Liver (tissue), 9 donors: Measurements from ENCODE around the gene SLC12A9. TPM values are rescaled to one million over a fixed set of nuclear protein-coding genes. Genes with fewer than 3 reads are reported as not detected.
A peak's percentile ranks its signal among the peaks of the same experiment; 100 is the strongest.

Experiments used
- DNase-seq: peaks from one replicate; pipeline ENCODE4 v3.0.0-alpha.2; 2017; ENCODE audit warnings: low spot score
- H3K27ac ChIP-seq, 2 donors: one replicate each; pipeline ENCODE4 v1.7.0; 2013; ENCODE audit warnings: inconsistent platforms in 2 of 2, low read length in 2 of 2, control low read depth in 1 of 2, low read depth in 1 of 2, mild to moderate bottlenecking in 1 of 2
- H3K27me3 ChIP-seq, 4 donors: one replicate each; pipeline versions ENCODE4 v1.6.1 to v1.7.0; 2013; ENCODE audit warnings: low read length in 3 of 4, inconsistent platforms in 1 of 4, mild to moderate bottlenecking in 1 of 4, moderate library complexity in 1 of 4; ENCODE audit not compliant: control insufficient read depth in 4 of 4, insufficient read depth in 4 of 4
- H3K36me3 ChIP-seq, 4 donors: one replicate each; pipeline versions ENCODE4 v1.6.1 to v1.7.0; 2013; ENCODE audit warnings: low read length in 3 of 4, mild to moderate bottlenecking in 3 of 4, low read depth in 1 of 4, moderate library complexity in 1 of 4; ENCODE audit not compliant: control insufficient read depth in 4 of 4, insufficient read depth in 3 of 4
- H3K4me1 ChIP-seq, 4 donors: one replicate each; pipeline versions ENCODE4 v1.6.1 to v1.7.0; 2013; ENCODE audit warnings: low read length in 3 of 4, mild to moderate bottlenecking in 3 of 4, moderate library complexity in 1 of 4; ENCODE audit not compliant: control insufficient read depth in 4 of 4, insufficient read depth in 4 of 4
- H3K4me3 ChIP-seq, 3 donors: one replicate each; pipeline versions ENCODE4 v1.6.1 to v1.7.0; 2013; ENCODE audit warnings: low read length in 3 of 3, control low read depth in 1 of 3, low read depth in 1 of 3, mild to moderate bottlenecking in 1 of 3
- H3K9ac ChIP-seq, 2 donors: one replicate each; pipeline ENCODE4 v1.7.0; 2013; ENCODE audit warnings: low read length in 2 of 2, mild to moderate bottlenecking in 2 of 2, moderate library complexity in 2 of 2, control low read depth in 1 of 2, low read depth in 1 of 2
- H3K9me3 ChIP-seq, 4 donors: one replicate each; pipeline versions ENCODE4 v1.6.1 to v1.7.0; 2013; ENCODE audit warnings: low read length in 3 of 4; ENCODE audit not compliant: control insufficient read depth in 4 of 4
- EGR1 ChIP-seq, 2 donors: IDR thresholded peaks; 2 replicates each; pipeline ENCODE4 v1.6.1; 2016 to 2018; ENCODE audit warnings: antibody characterized with exemption in 2 of 2, low read depth in 2 of 2
- FOXA1 ChIP-seq: IDR thresholded peaks from 2 replicates; pipeline ENCODE4 v1.6.1; 2016; ENCODE audit warnings: antibody characterized with exemption
- FOXA2 ChIP-seq: IDR thresholded peaks from 2 replicates; pipeline ENCODE4 v1.6.1; 2016; ENCODE audit warnings: antibody characterized with exemption
- GABPA ChIP-seq, 2 donors: IDR thresholded peaks in 1 of 2; conservative IDR thresholded peaks in 1 of 2; 2 replicates each; pipeline ENCODE4 v1.6.1; 2016; ENCODE audit warnings: antibody characterized with exemption in 2 of 2, mild to moderate bottlenecking in 1 of 2, moderate library complexity in 1 of 2
- HNF4A ChIP-seq, 2 donors: conservative IDR thresholded peaks; 2 replicates each; pipeline ENCODE4 v1.6.1; 2016; ENCODE audit warnings: antibody characterized with exemption in 2 of 2, mild to moderate bottlenecking in 2 of 2
- HNF4G ChIP-seq: IDR thresholded peaks from 2 replicates; pipeline ENCODE4 v1.6.1; 2016; ENCODE audit warnings: antibody characterized with exemption
- JUND ChIP-seq, 2 donors: IDR thresholded peaks; 2 replicates each; pipeline ENCODE4 v1.6.1; 2016; ENCODE audit warnings: antibody characterized with exemption in 2 of 2
- NR2F2 ChIP-seq: IDR thresholded peaks from 2 replicates; pipeline ENCODE4 v1.6.1; 2016; ENCODE audit warnings: antibody characterized with exemption
- RAD21 ChIP-seq, 2 donors: IDR thresholded peaks; 2 replicates each; pipeline ENCODE4 v1.6.1; 2016; ENCODE audit warnings: antibody characterized with exemption in 2 of 2, mild to moderate bottlenecking in 2 of 2
- RXRA ChIP-seq, 2 donors: IDR thresholded peaks; 2 replicates each; pipeline ENCODE4 v1.6.1; 2017 to 2018; ENCODE audit warnings: antibody characterized with exemption in 2 of 2, mild to moderate bottlenecking in 1 of 2
- SP1 ChIP-seq: IDR thresholded peaks from 2 replicates; pipeline ENCODE4 v1.6.1; 2018; ENCODE audit warnings: antibody characterized with exemption, mild to moderate bottlenecking
- TAF1 ChIP-seq: conservative IDR thresholded peaks from 2 replicates; pipeline ENCODE4 v1.6.1; 2016; ENCODE audit warnings: antibody characterized with exemption, mild to moderate bottlenecking
- YY1 ChIP-seq: IDR thresholded peaks from 2 replicates; pipeline ENCODE4 v1.6.1; 2016; ENCODE audit warnings: antibody characterized with exemption, mild to moderate bottlenecking
- whole genome bisulfite sequencing: extraction: QIAGEN DNeasy Blood & Tissue Kit; methylation state at CpG from one replicate; pipeline ENCODE4 v1.1.7; 2013; 5-methylcytosine and 5-hydroxymethylcytosine counted together
- polyA plus RNA-seq, 2 donors: library from polyadenylated mRNA; stranded (reverse) in 1 of 2; unstranded in 1 of 2; fragments of 200-250 nt in 1 of 2; fragments of >200 nt in 1 of 2; fragmentation: Nextera tagmentation in 1 of 2; extraction: Ambion mirVana in 1 of 2; gene quantifications; one replicate each; pipeline versions ENCODE4 v1.2.1 to v1.2.3, GENCODE V29; 2013 to 2015
- total RNA-seq, 2 donors: library from RNA; depleted of rRNA; stranded (reverse); fragments of >200 nt; gene quantifications; one replicate each; pipeline ENCODE4 v1.2.3, GENCODE V29; 2014
- TF ChIP-seq, protein P1 (sequence below): IDR thresholded peaks from 2 replicates; pipeline ENCODE4 v1.6.1; 2016; ENCODE audit warnings: antibody characterized with exemption, mild to moderate bottlenecking
- TF ChIP-seq, protein P2 (sequence below): fragments of 150-350 bp; IDR thresholded peaks from 2 replicates; pipeline ENCODE4 v1.5.1; 2017; ENCODE audit warnings: improper control_type of control experiment, low read depth, low read length; ENCODE audit not compliant: missing input control
- TF ChIP-seq, protein P3 (sequence below): IDR thresholded peaks from 2 replicates; pipeline ENCODE4 v1.6.1; 2016; ENCODE audit warnings: antibody characterized with exemption
- TF ChIP-seq, protein P4 (sequence below): IDR thresholded peaks from 2 replicates; pipeline ENCODE4 v1.6.1; 2016; ENCODE audit warnings: antibody characterized with exemption
- TF ChIP-seq, protein P5 (sequence below): IDR thresholded peaks from 2 replicates; pipeline ENCODE4 v1.6.1; 2016; ENCODE audit warnings: antibody characterized with exemption
- donor health status: healthy.
- donor health status: healthy.
- donor health status: healthy.
- donor health status: healthy.
- donor health status: healthy.

SLC12A9 gene
- total and polyA plus RNA-seq, 4 donors: 1.8 to 17.2 (median 9.4) TPM

DNA sequence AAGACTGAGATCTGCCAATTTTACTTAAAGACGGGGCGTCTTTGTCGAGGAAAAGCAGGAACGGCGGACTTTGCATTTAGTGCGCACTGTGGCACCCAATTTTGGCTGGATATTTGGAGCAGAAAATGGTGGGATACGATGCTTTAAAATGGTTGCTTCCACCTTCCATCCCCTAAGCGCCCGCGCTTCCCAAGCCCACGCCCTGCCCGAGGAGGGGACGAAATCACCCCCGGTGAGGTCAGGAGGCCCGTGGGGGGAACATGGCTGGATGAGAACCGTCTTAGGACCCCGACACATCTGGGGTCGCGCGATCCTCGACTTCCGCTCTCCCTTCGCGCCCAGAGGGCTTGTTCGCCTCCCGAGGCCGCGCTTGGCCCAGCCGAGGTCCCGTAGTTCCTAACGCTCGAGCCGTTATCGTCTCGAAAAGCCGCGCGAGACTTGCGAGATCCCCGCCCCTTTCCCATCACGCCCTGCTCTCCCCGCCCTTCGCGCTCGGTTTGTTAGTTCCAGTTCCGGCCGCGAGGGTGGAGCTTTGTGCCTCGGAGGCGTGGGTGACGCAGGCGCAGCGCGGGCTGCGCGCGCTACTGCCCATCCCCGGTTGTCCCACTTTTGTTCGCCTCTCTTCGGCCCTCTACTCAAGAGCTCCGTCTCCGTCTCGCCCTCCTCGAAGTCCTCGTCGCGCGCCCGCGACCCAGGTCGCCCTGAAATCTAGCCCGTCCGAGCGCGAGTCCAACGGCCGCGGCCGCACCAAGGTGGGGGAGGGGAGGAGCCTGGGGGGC lies 22.3 kb downstream of the SLC12A9 start, which contains the start of gene SRRT (continued):
- TF ChIP-seq, protein P1, sequence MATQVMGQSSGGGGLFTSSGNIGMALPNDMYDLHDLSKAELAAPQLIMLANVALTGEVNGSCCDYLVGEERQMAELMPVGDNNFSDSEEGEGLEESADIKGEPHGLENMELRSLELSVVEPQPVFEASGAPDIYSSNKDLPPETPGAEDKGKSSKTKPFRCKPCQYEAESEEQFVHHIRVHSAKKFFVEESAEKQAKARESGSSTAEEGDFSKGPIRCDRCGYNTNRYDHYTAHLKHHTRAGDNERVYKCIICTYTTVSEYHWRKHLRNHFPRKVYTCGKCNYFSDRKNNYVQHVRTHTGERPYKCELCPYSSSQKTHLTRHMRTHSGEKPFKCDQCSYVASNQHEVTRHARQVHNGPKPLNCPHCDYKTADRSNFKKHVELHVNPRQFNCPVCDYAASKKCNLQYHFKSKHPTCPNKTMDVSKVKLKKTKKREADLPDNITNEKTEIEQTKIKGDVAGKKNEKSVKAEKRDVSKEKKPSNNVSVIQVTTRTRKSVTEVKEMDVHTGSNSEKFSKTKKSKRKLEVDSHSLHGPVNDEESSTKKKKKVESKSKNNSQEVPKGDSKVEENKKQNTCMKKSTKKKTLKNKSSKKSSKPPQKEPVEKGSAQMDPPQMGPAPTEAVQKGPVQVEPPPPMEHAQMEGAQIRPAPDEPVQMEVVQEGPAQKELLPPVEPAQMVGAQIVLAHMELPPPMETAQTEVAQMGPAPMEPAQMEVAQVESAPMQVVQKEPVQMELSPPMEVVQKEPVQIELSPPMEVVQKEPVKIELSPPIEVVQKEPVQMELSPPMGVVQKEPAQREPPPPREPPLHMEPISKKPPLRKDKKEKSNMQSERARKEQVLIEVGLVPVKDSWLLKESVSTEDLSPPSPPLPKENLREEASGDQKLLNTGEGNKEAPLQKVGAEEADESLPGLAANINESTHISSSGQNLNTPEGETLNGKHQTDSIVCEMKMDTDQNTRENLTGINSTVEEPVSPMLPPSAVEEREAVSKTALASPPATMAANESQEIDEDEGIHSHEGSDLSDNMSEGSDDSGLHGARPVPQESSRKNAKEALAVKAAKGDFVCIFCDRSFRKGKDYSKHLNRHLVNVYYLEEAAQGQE: peak; percentile 77
- no peak for TF ChIP-seq TAF1
- TF ChIP-seq HNF4G: no peak
- peak; percentile 98 for TF ChIP-seq YY1

DNA sequence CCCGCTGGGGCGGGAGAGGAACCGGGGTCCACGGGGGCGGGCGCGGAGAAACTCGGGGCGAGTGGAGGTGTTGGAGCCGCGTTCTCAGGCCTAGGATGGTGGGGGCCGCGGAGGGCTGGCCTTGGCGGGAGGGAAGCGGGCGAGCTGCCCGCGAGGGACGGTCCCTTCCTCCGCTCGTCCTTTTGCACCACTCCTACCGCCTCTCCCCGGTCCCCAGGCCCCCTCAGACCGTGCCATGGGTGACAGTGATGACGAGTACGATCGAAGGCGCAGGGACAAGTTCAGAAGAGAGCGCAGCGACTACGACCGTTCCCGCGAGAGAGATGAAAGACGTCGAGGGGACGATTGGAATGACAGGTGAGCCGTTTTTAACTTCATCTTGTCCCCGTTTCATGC lies 22.8 kb downstream of the SLC12A9 start:
- H3K36me3 ChIP-seq: peaks cover 3 to 31% (median 17%) of the 10 kb centered on the region in 4 donors
- peak overlapping the region; percentile 86 to 88 (median 86) for H3K4me3 ChIP-seq
- no peak for DNase-seq
- WGBS: under 1% methylated on average over 39 of the region's 39 CpGs
- no peak for TF ChIP-seq FOXA2
- TF ChIP-seq, protein P2, sequence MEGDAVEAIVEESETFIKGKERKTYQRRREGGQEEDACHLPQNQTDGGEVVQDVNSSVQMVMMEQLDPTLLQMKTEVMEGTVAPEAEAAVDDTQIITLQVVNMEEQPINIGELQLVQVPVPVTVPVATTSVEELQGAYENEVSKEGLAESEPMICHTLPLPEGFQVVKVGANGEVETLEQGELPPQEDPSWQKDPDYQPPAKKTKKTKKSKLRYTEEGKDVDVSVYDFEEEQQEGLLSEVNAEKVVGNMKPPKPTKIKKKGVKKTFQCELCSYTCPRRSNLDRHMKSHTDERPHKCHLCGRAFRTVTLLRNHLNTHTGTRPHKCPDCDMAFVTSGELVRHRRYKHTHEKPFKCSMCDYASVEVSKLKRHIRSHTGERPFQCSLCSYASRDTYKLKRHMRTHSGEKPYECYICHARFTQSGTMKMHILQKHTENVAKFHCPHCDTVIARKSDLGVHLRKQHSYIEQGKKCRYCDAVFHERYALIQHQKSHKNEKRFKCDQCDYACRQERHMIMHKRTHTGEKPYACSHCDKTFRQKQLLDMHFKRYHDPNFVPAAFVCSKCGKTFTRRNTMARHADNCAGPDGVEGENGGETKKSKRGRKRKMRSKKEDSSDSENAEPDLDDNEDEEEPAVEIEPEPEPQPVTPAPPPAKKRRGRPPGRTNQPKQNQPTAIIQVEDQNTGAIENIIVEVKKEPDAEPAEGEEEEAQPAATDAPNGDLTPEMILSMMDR: no peak
- no peak for TF ChIP-seq GABPA (IDR thresholded peaks at IDR 0.05 in 1 of 2, conservative IDR thresholded peaks at IDR 0.05 in 1 of 2)
- TF ChIP-seq, protein P1: no peak
- TF ChIP-seq YY1: no peak
- TF ChIP-seq, protein P3, sequence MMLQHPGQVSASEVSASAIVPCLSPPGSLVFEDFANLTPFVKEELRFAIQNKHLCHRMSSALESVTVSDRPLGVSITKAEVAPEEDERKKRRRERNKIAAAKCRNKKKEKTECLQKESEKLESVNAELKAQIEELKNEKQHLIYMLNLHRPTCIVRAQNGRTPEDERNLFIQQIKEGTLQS: no peak
- no peak for TF ChIP-seq JUND (IDR thresholded peaks at IDR 0.05)
- no peak for TF ChIP-seq SP1
- no peak for TF ChIP-seq TAF1
- no peak for TF ChIP-seq HNF4A (conservative IDR thresholded peaks at IDR 0.05)
- TF ChIP-seq, protein P4, sequence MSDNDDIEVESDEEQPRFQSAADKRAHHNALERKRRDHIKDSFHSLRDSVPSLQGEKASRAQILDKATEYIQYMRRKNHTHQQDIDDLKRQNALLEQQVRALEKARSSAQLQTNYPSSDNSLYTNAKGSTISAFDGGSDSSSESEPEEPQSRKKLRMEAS: no peak
- no peak for TF ChIP-seq RXRA (IDR thresholded peaks at IDR 0.05)
- TF ChIP-seq RAD21 (IDR thresholded peaks at IDR 0.05): no peak
- TF ChIP-seq, protein P5, sequence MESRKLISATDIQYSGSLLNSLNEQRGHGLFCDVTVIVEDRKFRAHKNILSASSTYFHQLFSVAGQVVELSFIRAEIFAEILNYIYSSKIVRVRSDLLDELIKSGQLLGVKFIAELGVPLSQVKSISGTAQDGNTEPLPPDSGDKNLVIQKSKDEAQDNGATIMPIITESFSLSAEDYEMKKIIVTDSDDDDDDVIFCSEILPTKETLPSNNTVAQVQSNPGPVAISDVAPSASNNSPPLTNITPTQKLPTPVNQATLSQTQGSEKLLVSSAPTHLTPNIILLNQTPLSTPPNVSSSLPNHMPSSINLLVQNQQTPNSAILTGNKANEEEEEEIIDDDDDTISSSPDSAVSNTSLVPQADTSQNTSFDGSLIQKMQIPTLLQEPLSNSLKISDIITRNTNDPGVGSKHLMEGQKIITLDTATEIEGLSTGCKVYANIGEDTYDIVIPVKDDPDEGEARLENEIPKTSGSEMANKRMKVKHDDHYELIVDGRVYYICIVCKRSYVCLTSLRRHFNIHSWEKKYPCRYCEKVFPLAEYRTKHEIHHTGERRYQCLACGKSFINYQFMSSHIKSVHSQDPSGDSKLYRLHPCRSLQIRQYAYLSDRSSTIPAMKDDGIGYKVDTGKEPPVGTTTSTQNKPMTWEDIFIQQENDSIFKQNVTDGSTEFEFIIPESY: no peak
- TF ChIP-seq FOXA1: no peak
- TF ChIP-seq NR2F2: no peak
- TF ChIP-seq EGR1 (IDR thresholded peaks at IDR 0.05; ENCODE audit: low read depth in 2 of 2): no peak
- TF ChIP-seq HNF4G: no peak
- H3K4me1 ChIP-seq: peaks cover 0 to 25% (median 24%) of the 10 kb centered on the region in 4 donors
- peak overlapping the region; percentile 88 to 93 for H3K27ac ChIP-seq
- peak overlapping the region; percentile 56 to 75 for H3K9ac ChIP-seq
- H3K9me3 ChIP-seq: no peaks in the 10 kb centered on the region
- H3K27me3 ChIP-seq: no peaks in the 10 kb centered on the region
